Esophagus squamous epithelium (tissue), 4 donors: ENCODE results near the gene NCAPH2.

Source experiments
- CTCF ChIP-seq, 6 experiments: fragments of 450-650 bp in 4 of 6; fragments of 200-600 bp in 2 of 6; sonication (generic) in 2 of 6; IDR thresholded peaks; one replicate each; pipeline ENCODE4 v1.5.1; 2016 to 2019; ENCODE audit warnings: antibody characterized with exemption in 6 of 6, mild to moderate bottlenecking in 4 of 6, moderate library complexity in 4 of 6
- POLR2A ChIP-seq, 4 donors: fragments of 450-650 bp; IDR thresholded peaks; one replicate each; pipeline ENCODE4 v1.6.1; 2017; ENCODE audit warnings: antibody characterized with exemption in 4 of 4, mild to moderate bottlenecking in 4 of 4, moderate library complexity in 3 of 4

DNA sequence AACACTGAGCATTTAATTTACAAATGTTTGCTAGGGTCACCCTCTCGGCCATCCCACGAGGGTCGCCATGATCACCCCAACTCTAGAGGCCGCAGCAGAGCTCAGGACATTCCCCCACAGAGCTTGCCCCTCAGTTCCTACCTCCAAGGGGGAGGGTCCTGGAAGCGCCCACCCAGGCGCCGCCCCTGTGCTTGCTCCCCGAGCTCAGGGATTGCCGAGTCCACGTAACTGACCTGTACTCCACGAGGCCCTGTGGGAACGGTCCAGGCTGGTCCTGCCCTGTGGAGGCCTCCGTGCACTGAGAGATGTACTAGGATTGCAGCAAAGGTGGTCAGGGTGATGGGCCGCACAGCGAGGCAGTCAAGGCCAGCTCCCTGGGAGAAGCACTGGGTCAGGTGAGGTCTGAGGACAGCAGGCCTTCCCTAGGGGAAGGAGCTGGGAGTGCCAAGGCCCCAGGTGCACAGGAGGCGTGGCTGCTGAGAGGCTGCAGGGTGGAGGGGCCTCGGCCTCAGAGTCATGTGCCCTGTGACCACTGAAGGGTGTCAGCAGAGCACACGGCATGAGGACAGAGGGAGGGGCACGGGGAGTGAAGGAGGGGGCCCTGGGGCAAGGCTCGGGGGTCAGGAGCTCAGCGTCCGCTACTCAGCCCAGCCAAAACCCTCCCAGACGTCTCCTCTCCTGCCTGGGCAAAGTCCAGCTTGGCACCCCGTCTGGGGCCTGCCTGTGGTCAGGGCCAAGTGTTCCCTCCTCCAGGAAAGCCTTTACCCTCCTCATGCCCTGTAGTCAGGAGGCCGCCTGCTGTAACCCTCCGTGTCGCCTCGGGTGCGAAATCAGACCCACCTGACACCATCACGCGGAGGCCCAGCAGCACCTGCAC is 23.8 kb upstream of the NCAPH2 start:
- TF ChIP-seq CTCF (IDR thresholded peaks at IDR 0.05) (no peak), POLR2A (IDR thresholded peaks at IDR 0.05) (no peak)
